Subcutaneous abdominal adipose tissue (tissue), 5 donors: Measurements from ENCODE around the gene PRKCA.
"Not testable (repeated sequence)": the region's sequence is repeated elsewhere in the genome, so short reads cannot be mapped to it uniquely, and the experiment has no call there.

Experiments
- H3K27ac ChIP-seq: one replicate; pipeline ENCODE4 v1.7.0; 2013; ENCODE audit warnings: low read depth, mild to moderate bottlenecking, inconsistent platforms, low read length, moderate library complexity
- H3K27me3 ChIP-seq, 5 donors: one replicate each; pipeline ENCODE4 v1.7.0; 2013; ENCODE audit warnings: low read length in 5 of 5, inconsistent platforms in 1 of 5; ENCODE audit not compliant: control insufficient read depth in 5 of 5, insufficient read depth in 4 of 5
- H3K36me3 ChIP-seq, 5 donors: one replicate each; pipeline ENCODE4 v1.7.0; 2013; ENCODE audit warnings: low read length in 5 of 5; ENCODE audit not compliant: control insufficient read depth in 5 of 5, insufficient read depth in 5 of 5
- H3K4me1 ChIP-seq, 5 donors: one replicate each; pipeline ENCODE4 v1.7.0; 2013; ENCODE audit warnings: low read length in 5 of 5, mild to moderate bottlenecking in 3 of 5, moderate library complexity in 1 of 5; ENCODE audit not compliant: control insufficient read depth in 5 of 5, insufficient read depth in 5 of 5
- H3K4me3 ChIP-seq, 5 donors: one replicate each; pipeline ENCODE4 v1.7.0; 2013; ENCODE audit warnings: low read length in 5 of 5, low read depth in 1 of 5
- H3K9ac ChIP-seq, 5 donors: one replicate each; pipeline ENCODE4 v1.7.0; 2013; ENCODE audit warnings: low read length in 5 of 5, mild to moderate bottlenecking in 4 of 5, moderate library complexity in 3 of 5
- H3K9me3 ChIP-seq, 5 donors: one replicate each; pipeline ENCODE4 v1.7.0; 2013; ENCODE audit warnings: low read length in 5 of 5; ENCODE audit not compliant: control insufficient read depth in 5 of 5
- donor health status: healthy.
- donor health status: healthy.
- donor health status: healthy.
- donor health status: healthy.
- donor health status: healthy.

Gene PRKCA

GRCh38 chr17:66349521-66350254, 47.3 kb downstream of the PRKCA start:
- Histone ChIP-seq H3K27me3 (peaks cover 0 to 5% (median 0%) of the 10 kb centered on the region in 5 donors), H3K4me3 (no peak overlapping the region), H3K36me3 (no peaks in the 10 kb centered on the region), H3K27ac (no peak overlapping the region), H3K4me1 (peaks cover 0 to 9% (median 6%) of the 10 kb centered on the region in 5 donors), H3K9me3 (no peaks in the 10 kb centered on the region), H3K9ac (no peak overlapping the region)

GRCh38 chr17:66350576-66350975, 48.2 kb downstream of the PRKCA start:
- not testable (repeated sequence) for H3K27me3 ChIP-seq, H3K9ac ChIP-seq, H3K4me1 ChIP-seq, H3K27ac ChIP-seq, H3K9me3 ChIP-seq, H3K4me3 ChIP-seq, H3K36me3 ChIP-seq

- Histone ChIP-seq H3K27ac (no peak overlapping the region), H3K9ac (no peak overlapping the region), H3K4me1 (peaks cover 0 to 2% (median 0%) of the 10 kb centered on the region in 5 donors), H3K27me3 (peaks cover 0 to 5% (median 0%) of the 10 kb centered on the region in 5 donors), H3K4me3 (no peak overlapping the region), H3K9me3 (no peaks in the 10 kb centered on the region), H3K36me3 (no peaks in the 10 kb centered on the region)
Measured at GRCh38 chr17:66351033-66351432, 48.6 kb downstream of the PRKCA start.

GRCh38 chr17:66351701-66352100, 49.3 kb downstream of the PRKCA start:
- Histone ChIP-seq H3K4me1 (peaks cover 0 to 2% (median 0%) of the 10 kb centered on the region in 5 donors), H3K9ac (no peak overlapping the region), H3K9me3 (no peaks in the 10 kb centered on the region), H3K4me3 (no peak overlapping the region), H3K27me3 (peaks cover 0 to 5% (median 0%) of the 10 kb centered on the region in 5 donors), H3K36me3 (no peaks in the 10 kb centered on the region), H3K27ac (no peak overlapping the region)

GRCh38 chr17:66353937-66354401, 51.6 kb downstream of the PRKCA start:
- Histone ChIP-seq H3K9me3 (no peaks in the 10 kb centered on the region), H3K27me3 (peaks cover 0 to 5% (median 0%) of the 10 kb centered on the region in 5 donors), H3K4me1 (peaks cover 0 to 2% (median 0%) of the 10 kb centered on the region in 5 donors), H3K9ac (no peak overlapping the region), H3K36me3 (no peaks in the 10 kb centered on the region), H3K27ac (no peak overlapping the region), H3K4me3 (no peak overlapping the region)

- Histone ChIP-seq H3K9ac (no peak overlapping the region), H3K36me3 (no peaks in the 10 kb centered on the region), H3K27ac (no peak overlapping the region), H3K4me3 (no peak overlapping the region), H3K27me3 (peaks cover 0 to 5% (median 0%) of the 10 kb centered on the region in 5 donors), H3K4me1 (peaks cover 0 to 2% (median 0%) of the 10 kb centered on the region in 5 donors), H3K9me3 (no peaks in the 10 kb centered on the region)
Measured at GRCh38 chr17:66354472-66354871, 52.1 kb downstream of the PRKCA start.

- Histone ChIP-seq H3K27me3 (peaks cover 0 to 5% (median 0%) of the 10 kb centered on the region in 5 donors), H3K4me3 (no peak overlapping the region), H3K4me1 (peaks cover 0 to 2% (median 0%) of the 10 kb centered on the region in 5 donors), H3K36me3 (no peaks in the 10 kb centered on the region), H3K27ac (no peak overlapping the region), H3K9me3 (no peaks in the 10 kb centered on the region), H3K9ac (no peak overlapping the region)
Measured at GRCh38 chr17:66354981-66355380, 52.6 kb downstream of the PRKCA start.

- Histone ChIP-seq H3K4me1 (peaks cover 0 to 2% (median 0%) of the 10 kb centered on the region in 5 donors), H3K36me3 (no peaks in the 10 kb centered on the region), H3K9me3 (no peaks in the 10 kb centered on the region), H3K9ac (no peak overlapping the region), H3K27me3 (peaks cover 0 to 5% (median 0%) of the 10 kb centered on the region in 5 donors), H3K27ac (no peak overlapping the region), H3K4me3 (no peak overlapping the region)
Measured at GRCh38 chr17:66355510-66355909, 53.1 kb downstream of the PRKCA start.

- H3K27ac ChIP-seq: no peak overlapping the region
- H3K4me1 ChIP-seq: no peaks in the 10 kb centered on the region
- H3K27me3 ChIP-seq: no peaks in the 10 kb centered on the region
- no peak overlapping the region for H3K4me3 ChIP-seq
- no peaks in the 10 kb centered on the region for H3K9me3 ChIP-seq
- no peaks in the 10 kb centered on the region for H3K36me3 ChIP-seq
- H3K9ac ChIP-seq: no peak overlapping the region
Measured at GRCh38 chr17:66357037-66357436, 54.6 kb downstream of the PRKCA start.

GRCh38 chr17:66359351-66359750, 56.9 kb downstream of the PRKCA start:
- H3K36me3 ChIP-seq: no peaks in the 10 kb centered on the region
- no peaks in the 10 kb centered on the region for H3K27me3 ChIP-seq
- H3K9ac ChIP-seq: no peak overlapping the region
- H3K9me3 ChIP-seq: no peaks in the 10 kb centered on the region
- no peak overlapping the region for H3K27ac ChIP-seq
- no peak overlapping the region for H3K4me3 ChIP-seq
- no peaks in the 10 kb centered on the region for H3K4me1 ChIP-seq
